Measurements from ENCODE around the gene C1GALT1.

The C1GALT1 gene

DNA sequence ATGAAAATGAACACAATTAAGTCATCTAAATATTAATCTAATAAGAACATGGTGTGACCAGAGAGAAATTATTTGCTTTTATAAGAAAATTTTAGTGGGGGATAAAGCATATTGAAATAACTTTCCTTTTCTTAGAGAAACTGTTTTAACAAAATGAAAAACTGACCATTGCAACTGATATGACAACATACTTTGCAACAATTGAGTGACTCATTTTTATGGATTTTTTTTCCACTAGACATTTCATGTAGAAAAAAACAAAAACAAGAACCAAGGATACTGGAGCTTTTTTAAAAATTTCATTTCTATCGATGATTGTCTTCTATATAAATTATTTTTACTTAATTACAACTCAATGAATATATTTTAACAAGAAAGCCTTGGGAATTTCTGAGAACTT, 90.0 kb downstream of the C1GALT1 start:
- no peak for DNase-seq (ENCODE audit: low read depth, low spot score)

DNA sequence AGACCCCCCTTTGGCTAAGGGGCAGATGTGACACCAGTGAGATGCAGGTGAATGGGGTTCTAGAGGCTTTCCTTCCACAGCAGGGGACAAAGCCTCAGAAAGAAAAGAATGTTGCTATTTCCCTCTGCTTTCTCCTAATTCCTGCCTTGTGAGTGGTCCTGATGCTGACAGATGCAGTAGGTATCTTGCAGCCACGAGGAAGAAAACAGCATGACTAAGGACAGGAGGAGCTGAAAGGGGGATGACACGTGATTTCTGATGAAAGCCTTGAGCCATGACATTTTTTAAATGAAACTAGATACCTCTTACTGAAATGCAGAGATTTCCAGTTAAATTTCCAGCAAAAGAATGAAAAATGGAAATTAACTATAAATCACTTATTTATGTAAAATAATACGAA, 92.4 kb downstream of the C1GALT1 start:
- no peak for DNase-seq (ENCODE audit: low read depth, low spot score)

DNA sequence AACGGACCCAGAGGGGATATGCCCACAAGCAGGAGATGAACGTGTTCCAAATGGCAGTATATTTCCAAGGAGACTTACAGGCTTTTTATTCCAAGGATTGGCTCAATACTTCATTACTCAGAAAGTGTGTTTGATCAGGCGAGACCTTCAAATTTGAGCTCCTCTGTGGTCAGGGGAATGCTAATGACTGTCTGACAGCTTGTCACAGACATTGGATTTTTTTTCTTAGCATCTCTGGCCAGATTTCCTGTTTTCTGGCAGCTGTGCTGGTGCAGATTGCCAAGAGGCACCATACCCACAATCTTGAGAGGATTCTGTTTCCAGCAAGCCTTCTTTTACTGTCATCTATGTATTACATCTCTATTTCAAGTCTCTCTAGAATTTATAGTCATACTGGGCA, 93.8 kb downstream of the C1GALT1 start:
- no peak for DNase-seq (ENCODE audit: low read depth, low spot score)

DNA sequence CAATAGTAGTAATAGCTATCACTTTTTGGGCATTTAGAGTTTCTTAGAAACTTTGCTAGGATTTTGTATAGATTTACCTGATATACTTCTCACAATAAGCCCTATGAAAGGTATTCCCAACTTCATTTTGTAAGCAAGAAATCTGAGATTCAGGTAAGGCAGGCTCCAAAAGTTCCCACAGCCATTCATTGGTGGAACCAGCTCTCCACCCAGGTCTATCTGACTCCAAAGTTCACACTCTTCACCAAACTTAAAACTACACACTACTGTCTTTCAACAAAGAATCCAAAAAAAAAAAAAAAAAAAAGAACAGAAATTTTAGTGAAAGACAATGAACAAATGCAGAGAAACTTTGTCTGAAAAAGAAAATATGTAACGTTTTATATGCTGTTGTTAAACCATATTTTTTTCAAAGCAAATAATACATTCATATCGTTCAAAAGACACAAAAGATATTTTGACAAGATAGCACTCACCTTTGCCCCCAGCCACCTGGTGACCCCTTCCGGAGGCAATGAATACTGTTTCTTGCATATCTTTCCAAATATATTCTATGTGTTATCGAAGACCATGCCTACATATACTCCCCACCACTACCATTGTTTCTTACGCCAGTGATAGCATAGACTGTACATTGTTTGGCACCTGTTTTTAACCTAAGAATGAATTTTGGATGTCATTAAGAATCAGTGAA, 108.2 kb downstream of the C1GALT1 start:
- DNase-seq (ENCODE audit: low read depth, low spot score) = no peak

DNA sequence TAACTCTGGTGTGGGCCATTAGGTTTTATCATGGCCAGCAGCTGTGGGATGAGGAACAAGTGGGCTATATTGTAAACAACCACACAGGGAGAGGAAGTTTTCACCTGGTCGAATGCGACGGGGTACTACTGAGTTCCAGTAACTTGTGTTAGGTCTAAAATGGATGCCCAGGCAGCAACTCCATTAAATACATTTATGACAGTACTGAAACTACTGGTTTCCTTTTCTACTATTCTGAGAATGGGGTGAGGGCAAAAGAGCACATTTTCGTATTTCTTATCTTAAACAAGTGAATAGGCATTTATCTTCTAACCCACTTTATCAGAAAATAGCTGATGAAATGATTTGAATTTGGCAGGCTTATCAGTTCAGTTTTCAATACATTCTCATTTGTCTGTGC, 109.7 kb downstream of the C1GALT1 start:
- no peak for DNase-seq (ENCODE audit: low read depth, low spot score)

DNA sequence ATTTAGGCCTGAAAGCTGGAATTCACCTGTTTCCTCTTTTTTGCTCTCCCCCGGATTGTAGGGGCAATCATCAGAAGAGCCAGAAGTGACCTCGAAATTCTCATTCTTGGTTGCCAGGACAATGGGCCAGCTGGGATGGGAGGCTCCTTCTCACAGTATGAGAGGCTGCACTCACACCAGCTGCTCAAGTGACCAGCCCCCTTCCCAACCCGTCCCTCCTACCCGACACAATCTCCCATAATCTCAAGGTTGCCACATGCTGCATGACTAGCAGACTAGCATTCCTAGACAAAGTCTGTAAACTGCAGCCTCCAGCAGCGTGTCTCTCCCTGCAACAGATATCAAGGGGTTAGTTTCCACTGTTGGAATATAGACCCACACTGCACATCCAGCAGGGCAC, 110.3 kb downstream of the C1GALT1 start:
- DNase-seq (ENCODE audit: low read depth, low spot score) = no peak

- DNase-seq (ENCODE audit: low read depth, low spot score) = no peak
Observed at GRCh38 chr7:7293092-7293491, 110.7 kb downstream of the C1GALT1 start.

DNA sequence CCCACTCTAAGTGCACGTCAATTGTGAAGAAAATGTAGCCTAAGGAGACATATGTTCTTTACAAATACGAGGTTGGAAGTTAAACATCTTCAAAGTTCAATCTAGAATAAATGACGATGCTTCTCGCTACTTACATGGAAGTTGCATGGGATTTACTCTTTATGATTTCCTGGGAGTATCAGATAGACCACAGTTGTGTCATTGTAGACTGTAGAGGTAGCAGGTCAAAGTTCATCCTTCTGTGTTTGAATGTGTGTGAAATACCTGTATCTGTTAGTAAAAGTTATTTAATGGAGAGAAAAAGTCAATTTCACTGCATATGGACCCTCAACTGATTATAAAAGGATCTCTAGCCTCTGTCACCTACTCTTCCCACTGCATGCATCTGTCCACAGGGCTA, 112.6 kb downstream of the C1GALT1 start:
- no peak for DNase-seq (ENCODE audit: low read depth, low spot score)

Measured in iPS DF 19.7 (cell line).